SIG-M5 treated with dmso at 0.1 percent for 504 hours (cell line): ENCODE data around the gene CCDC47.
A peak's percentile ranks its signal among the peaks of the same experiment; 100 is the strongest.

Experiments
- DNase-seq: peaks from one replicate; lab custom pipeline; 2025; ENCODE audit not compliant: unreplicated experiment; lab: John Stamatoyannopoulos, UW

The CCDC47 gene

DNA sequence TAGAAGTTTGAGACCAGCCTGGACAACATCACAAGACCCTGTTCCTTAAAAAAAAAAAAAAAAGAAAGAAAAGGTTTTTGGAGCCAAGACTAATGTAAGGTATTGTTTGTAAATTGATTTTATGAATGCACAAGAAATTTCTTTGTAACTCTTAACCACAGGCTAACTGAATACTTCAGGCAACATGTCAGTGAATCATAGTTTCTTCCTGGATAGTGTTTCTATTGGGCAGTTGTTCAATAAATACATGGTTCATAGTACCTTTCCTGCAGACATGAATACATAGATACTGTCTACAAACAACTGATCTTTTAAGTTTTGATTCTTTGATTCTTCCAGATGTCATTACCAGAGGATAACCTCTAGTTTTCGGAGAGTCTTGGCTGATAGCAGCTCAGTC is 12.2 kb upstream of the CCDC47 start:
- DNase-seq, result no peak

GRCh38 chr17:63783522-63783921 is 10.1 kb upstream of the CCDC47 start:
- no peak for DNase-seq

GRCh38 chr17:63780928-63781327 is 7.5 kb upstream of the CCDC47 start:
- DNase-seq, result no peak

- peak; percentile 62 for DNase-seq
Observed at GRCh38 chr17:63780507-63780906, 7.1 kb upstream of the CCDC47 start.

- DNase-seq, result no peak
Observed at GRCh38 chr17:63775420-63775819, 2.0 kb upstream of the CCDC47 start.

DNA sequence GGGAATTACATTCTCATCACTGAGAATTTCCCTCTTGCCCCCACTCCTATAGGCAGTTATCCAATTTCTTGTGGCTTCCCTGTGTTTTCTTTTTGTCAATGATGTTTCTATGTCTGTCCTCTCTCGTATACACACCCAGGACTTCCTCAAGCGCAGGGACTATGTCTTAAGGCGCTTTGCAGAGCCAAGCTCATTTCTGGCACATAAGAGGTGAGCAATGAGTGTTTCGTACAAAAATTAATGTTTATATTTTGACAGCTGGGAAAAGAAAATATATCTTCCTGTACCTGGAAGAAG is 1.5 kb upstream of the CCDC47 start:
- DNase-seq, result peak; percentile 48

- DNase-seq, result peak; percentile 65
Observed at GRCh38 chr17:63774141-63774968, 958 bp upstream of the CCDC47 start, which contains the start of gene DDX42. Gene DDX42 (plus strand): TSS chr17:63774170. CDS start chr17:63787050, 12,880 bp downstream.

DNA sequence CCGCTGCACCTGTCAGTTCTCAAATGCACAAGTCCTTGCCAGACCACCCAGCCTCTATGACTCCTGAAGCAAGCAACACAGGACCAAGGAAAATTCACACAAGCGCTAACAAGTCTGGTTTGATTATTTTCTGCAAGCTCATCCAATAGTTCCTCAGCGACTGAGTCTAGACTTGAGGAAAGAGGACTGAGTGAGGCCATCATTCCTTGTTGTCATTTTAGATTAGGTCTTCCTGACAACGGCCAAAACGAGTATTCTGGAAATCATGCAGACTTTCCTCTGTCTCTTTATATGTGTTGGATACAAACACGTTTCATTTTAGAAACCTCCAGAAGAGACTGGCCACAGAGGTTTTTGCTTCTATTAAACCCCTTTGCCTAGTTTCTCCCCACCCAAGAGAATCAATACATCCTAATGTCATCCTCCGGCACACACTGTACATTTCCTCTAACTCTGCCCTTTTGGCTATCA is 561 bp downstream of the CCDC47 start:
- peak; percentile 38 for DNase-seq

GRCh38 chr17:63768433-63768832 is 5.0 kb downstream of the CCDC47 start:
- no peak for DNase-seq

- DNase-seq, result no peak
Observed at GRCh38 chr17:63766754-63767153, 6.6 kb downstream of the CCDC47 start.

DNA sequence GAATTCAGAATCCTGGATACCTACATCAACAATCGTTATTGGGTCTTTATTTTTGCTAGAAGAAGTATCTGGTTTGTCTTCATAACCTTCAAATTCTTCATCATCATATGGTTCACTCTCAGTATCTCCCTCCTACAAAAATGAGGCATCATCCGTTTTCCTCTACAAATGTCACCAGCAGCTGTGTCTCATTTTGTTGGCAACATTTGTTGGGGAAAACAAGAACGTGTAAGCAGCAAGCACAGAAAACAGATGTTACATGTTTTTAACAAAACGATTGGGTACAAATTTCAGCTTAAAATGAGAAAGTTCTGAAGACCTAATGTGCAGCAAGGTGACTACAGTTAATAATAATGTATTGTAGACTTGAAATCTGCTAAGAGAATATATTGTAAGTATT is 8.7 kb downstream of the CCDC47 start:
- no peak for DNase-seq

GRCh38 chr17:63762161-63763078 is 11.0 kb downstream of the CCDC47 start:
- no peak for DNase-seq

- no peak for DNase-seq
Observed at GRCh38 chr17:63760771-63761539, 12.4 kb downstream of the CCDC47 start.

DNA sequence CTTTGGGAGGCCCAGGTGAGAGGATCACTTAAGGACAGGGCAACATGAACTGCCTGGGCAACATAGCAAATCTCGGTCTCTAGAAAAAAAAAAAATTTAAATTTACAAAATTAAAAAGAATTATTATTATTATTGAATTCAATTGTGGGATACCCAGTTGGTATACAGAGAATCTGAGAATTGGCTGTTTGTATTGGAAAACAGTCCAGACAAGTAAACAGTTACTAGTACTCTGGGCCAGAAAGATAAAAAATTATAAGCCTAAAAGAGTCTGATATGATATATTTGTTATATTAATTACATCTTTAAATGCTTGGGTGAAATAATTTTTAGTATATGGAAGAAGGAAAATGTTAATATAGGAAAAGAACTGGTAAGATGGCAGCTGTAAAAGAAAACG is 15.0 kb downstream of the CCDC47 start:
- DNase-seq, result no peak

- DNase-seq, result no peak
Observed at GRCh38 chr17:63754046-63754445, 19.4 kb downstream of the CCDC47 start.

DNA sequence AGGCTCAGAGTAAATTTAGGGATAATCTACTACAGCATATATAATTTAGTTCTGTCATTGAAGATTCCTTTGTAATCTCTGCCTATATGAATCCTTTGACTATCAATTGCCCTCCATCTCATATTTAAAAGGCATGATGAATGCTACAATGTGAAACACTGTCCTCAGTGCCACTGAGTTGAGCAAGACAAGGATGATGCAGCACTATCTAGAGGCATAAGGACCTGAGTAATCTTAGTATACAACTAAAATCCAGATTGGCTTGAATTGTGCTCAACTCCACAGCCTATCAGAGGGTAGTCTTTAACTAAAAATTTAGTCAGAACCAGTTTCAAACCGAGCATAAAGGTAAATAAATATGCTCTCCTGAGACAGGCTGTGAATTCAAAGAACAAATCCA is 20.2 kb downstream of the CCDC47 start:
- DNase-seq, result peak; percentile 28

GRCh38 chr17:63752707-63753106 is 20.7 kb downstream of the CCDC47 start:
- peak; percentile 21 for DNase-seq

GRCh38 chr17:63751806-63752205 is 21.6 kb downstream of the CCDC47 start:
- DNase-seq, result peak; percentile 58

DNA sequence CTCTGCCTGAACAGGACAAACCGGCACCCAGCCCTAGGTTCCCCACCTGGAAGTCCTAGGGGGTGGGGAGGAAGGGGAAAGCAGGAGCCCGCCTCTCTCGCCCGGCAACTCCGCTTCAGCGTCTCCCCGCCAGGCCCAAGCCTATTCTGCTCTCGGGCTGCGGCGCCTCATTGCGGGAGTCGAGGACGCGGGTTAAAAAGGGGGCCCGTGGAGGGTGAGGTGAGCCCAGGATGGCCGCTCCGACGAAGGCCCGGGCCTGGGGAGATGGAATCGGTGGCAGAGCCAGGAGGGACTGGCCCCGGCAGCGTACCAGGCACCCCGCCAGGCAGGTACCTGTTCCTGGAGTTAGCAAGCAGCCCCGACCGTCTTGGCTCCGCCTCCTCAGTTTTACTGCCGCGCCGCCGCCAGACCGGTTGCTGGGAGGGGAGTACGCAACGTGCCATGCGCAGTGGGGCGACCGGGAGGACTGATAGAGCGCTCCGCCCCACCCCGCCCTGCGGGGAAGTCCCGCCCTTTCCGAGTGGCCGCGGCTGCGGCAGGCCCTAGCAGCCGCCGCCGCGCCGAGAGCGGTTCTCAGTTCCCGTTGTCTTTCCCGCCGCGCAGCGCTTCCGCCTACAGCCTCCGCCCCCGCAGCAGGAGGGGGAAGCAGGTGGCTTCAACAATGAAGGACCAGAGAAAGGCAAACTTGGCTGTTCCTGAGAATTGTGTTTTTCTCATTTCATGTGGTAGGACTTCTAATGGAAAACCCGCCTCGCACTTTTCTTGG is 31.8 kb downstream of the CCDC47 start, which contains the start of gene STRADA:
Gene STRADA, minus strand, starts transcription at position 392 of the 766 bp plus-strand sequence. CDS start 13,430 bp downstream, outside the sequence.
- peak; percentile 99 for DNase-seq

GRCh38 chr17:63741143-63741407 is 32.3 kb downstream of the CCDC47 start:
- peak; percentile 59 for DNase-seq
